Measurements from ENCODE around the gene ESR2. TPM values are rescaled to one million over a fixed set of nuclear protein-coding genes. Genes with fewer than 3 reads are reported as not detected.

Gene ESR2
- total RNA-seq, 1 donor from 2014 or later, result 0.06 TPM

- TF ChIP-seq CTCF (conservative IDR thresholded peaks at IDR 0.05; ENCODE audit: low read depth, low read length), result no peak
- no peak overlapping the region for H3K4me3 ChIP-seq (ENCODE audit: low read depth, low read length)
- no peak for DNase-seq (ENCODE audit: low read depth)
These were observed 84.0 kb downstream of the ESR2 start for GRCh38 chr14:64210216-64210615.

GRCh38 chr14:64209444-64210131, 84.6 kb downstream of the ESR2 start:
- H3K4me3 ChIP-seq (ENCODE audit: low read depth, low read length), result no peak overlapping the region

GRCh38 chr14:64208981-64209380, 85.2 kb downstream of the ESR2 start:
- H3K4me3 ChIP-seq (ENCODE audit: low read depth, low read length), result no peak overlapping the region
- no peak for TF ChIP-seq CTCF (conservative IDR thresholded peaks at IDR 0.05; ENCODE audit: low read depth, low read length)

More at GRCh38 chr14:64209444-64210131, 84.6 kb downstream of the ESR2 start:
- no peak for DNase-seq (ENCODE audit: low read depth)
- no peak for TF ChIP-seq CTCF (conservative IDR thresholded peaks at IDR 0.05; ENCODE audit: low read depth, low read length)

GRCh38 chr14:64208261-64208660, 85.9 kb downstream of the ESR2 start:
- no peak for DNase-seq (ENCODE audit: low read depth)
- no peak for TF ChIP-seq CTCF (conservative IDR thresholded peaks at IDR 0.05; ENCODE audit: low read depth, low read length)
- H3K4me3 ChIP-seq (ENCODE audit: low read depth, low read length), result no peak overlapping the region

More at GRCh38 chr14:64208981-64209380, 85.2 kb downstream of the ESR2 start:
- no peak for DNase-seq (ENCODE audit: low read depth)

GRCh38 chr14:64203366-64204006, 90.7 kb downstream of the ESR2 start:
- TF ChIP-seq CTCF (conservative IDR thresholded peaks at IDR 0.05; ENCODE audit: low read depth, low read length), result no peak
- no peak for DNase-seq (ENCODE audit: low read depth)
- no peak overlapping the region for H3K4me3 ChIP-seq (ENCODE audit: low read depth, low read length)

GRCh38 chr14:64202716-64203115, 91.5 kb downstream of the ESR2 start:
- no peak for TF ChIP-seq CTCF (conservative IDR thresholded peaks at IDR 0.05; ENCODE audit: low read depth, low read length)
- H3K4me3 ChIP-seq (ENCODE audit: low read depth, low read length), result no peak overlapping the region
- no peak for DNase-seq (ENCODE audit: low read depth)
